GM12875 (cell line): ENCODE measurements around the gene C12orf60.
A peak's percentile ranks its signal among the peaks of the same experiment; 100 is the strongest.

Experiments
- H3K4me3 ChIP-seq: one replicate; pipeline ENCODE4 v1.5.1; 2011; ENCODE audit warnings: low read depth, low read length, control low read depth
- TF ChIP-seq, protein P1 (sequence below): IDR thresholded peaks from 2 replicates; pipeline ENCODE4 v1.5.1; 2011; ENCODE audit warnings: low read depth, mild to moderate bottlenecking, control low read depth, inconsistent platforms, low read length, moderate library complexity, borderline replicate concordance; ENCODE audit not compliant: insufficient read depth

C12orf60 gene

DNA sequence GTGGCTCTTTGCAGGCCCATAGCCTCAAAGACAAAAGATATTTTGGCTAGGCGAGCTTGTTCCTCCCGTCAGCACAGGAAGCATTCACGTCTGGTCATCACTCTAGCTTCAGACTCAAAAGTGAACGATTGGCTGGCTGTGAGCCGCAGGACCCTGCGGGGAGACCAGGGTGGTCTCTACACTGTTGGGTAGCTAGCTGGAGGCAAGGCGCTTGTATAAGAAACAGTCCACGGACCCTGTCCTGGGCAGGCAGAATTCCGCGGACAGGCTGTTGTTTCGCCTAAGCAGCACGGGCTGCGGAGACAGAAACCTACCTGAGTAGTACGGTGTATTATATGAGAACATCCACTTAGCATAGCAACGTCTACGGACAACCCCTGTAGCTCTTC lies 29.8 kb upstream of the C12orf60 start:
- peak overlapping the region; percentile 97 for H3K4me3 ChIP-seq
- TF ChIP-seq, protein P1, sequence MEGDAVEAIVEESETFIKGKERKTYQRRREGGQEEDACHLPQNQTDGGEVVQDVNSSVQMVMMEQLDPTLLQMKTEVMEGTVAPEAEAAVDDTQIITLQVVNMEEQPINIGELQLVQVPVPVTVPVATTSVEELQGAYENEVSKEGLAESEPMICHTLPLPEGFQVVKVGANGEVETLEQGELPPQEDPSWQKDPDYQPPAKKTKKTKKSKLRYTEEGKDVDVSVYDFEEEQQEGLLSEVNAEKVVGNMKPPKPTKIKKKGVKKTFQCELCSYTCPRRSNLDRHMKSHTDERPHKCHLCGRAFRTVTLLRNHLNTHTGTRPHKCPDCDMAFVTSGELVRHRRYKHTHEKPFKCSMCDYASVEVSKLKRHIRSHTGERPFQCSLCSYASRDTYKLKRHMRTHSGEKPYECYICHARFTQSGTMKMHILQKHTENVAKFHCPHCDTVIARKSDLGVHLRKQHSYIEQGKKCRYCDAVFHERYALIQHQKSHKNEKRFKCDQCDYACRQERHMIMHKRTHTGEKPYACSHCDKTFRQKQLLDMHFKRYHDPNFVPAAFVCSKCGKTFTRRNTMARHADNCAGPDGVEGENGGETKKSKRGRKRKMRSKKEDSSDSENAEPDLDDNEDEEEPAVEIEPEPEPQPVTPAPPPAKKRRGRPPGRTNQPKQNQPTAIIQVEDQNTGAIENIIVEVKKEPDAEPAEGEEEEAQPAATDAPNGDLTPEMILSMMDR, result no peak

DNA sequence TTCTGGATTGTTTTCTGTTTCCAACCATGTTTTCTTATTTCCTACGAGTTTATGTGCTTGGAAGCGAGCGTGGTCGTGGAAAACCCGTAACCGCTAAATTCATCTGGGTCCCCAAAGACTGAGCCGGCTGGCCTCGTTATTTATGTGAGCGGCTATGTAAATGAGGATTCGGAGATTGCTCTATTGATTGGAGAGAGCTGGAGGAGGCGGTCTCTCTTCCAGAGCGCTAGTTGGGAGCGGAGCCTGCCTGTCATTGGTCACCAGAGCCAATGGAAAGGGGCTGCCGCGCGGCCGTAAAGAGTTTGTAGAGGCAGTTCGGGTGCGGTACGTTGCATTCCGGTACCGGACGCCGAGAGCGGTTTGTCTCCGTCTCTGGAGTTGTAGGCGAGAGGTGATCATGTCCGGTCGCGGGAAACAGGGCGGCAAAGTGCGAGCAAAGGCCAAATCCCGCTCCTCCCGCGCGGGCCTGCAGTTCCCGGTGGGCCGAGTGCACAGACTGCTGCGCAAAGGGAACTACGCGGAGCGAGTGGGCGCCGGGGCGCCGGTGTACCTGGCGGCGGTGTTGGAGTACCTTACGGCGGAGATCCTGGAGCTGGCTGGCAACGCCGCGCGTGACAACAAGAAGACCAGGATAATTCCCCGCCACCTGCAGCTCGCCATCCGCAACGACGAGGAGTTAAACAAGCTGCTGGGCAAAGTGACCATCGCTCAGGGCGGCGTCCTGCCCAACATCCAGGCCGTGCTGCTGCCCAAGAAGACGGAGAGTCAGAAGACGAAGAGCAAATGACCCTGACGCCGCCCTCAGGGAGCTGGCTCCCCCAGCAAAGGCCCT lies 29.2 kb upstream of the C12orf60 start:
- peak overlapping the region; percentile 97 for H3K4me3 ChIP-seq
- TF ChIP-seq, protein P1, result no peak

- TF ChIP-seq, protein P1, result no peak
- peak overlapping the region; percentile 97 for H3K4me3 ChIP-seq
Measured at GRCh38 chr12:14774906-14775635, 28.4 kb upstream of the C12orf60 start.

GRCh38 chr12:14775636-14775980 lies 27.9 kb upstream of the C12orf60 start:
- H3K4me3 ChIP-seq, result peak overlapping the region; percentile 97
- TF ChIP-seq, protein P1, result no peak

- H3K4me3 ChIP-seq, result no peak overlapping the region
- TF ChIP-seq, protein P1, result no peak; the same call in 1 of the 2 replicates
Measured at GRCh38 chr12:14776236-14776961, 27.1 kb upstream of the C12orf60 start.

DNA sequence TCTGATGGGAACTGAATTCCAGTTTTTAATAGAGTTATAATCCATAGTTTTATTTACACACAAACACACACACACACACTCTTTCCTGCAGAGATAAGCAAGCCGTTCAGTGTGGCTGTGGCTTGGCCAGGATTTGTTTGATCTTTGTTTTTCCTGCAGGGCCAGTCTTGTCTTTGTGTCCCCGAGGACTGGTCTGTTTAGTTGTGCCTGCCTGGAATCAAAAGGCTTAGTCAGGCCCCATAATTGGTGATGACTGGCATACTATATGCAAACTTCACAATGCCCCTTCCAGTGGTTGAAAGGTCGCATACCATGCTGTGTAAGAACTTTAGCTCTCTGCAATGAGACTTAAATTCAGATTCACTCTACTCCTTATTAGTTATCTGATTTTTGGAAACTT lies 26.2 kb upstream of the C12orf60 start:
- no peak overlapping the region for H3K4me3 ChIP-seq
- TF ChIP-seq, protein P1, result no peak
